Effector CD4-positive, alpha-beta T cell (primary cell): Measurements from ENCODE around the gene GTF2H2C.
"Not testable (repeated sequence)": the region's sequence is repeated elsewhere in the genome, so short reads cannot be mapped to it uniquely, and the experiment has no call there.

Source experiments
- DNase-seq: peaks from one replicate; pipeline ENCODE4 v3.0.0-alpha.2; 2020

Gene GTF2H2C

GRCh38 chr5:69568072-69568471 is 8.1 kb downstream of the GTF2H2C start:
- DNase-seq, result not testable (repeated sequence)

GRCh38 chr5:69583356-69583755 is 23.4 kb downstream of the GTF2H2C start:
- not testable (repeated sequence) for DNase-seq

- DNase-seq, result not testable (repeated sequence)
Observed at GRCh38 chr5:69596114-69596840, 36.3 kb downstream of the GTF2H2C start.

- DNase-seq, result not testable (repeated sequence)
Observed at GRCh38 chr5:69601947-69602346, 42.0 kb downstream of the GTF2H2C start.

- not testable (repeated sequence) for DNase-seq
Observed at GRCh38 chr5:69606839-69607238, 46.8 kb downstream of the GTF2H2C start.

- not testable (repeated sequence) for DNase-seq
Observed at GRCh38 chr5:69607750-69608149, 47.8 kb downstream of the GTF2H2C start.

GRCh38 chr5:69608861-69609496 is 49.0 kb downstream of the GTF2H2C start:
- not testable (repeated sequence) for DNase-seq

- not testable (repeated sequence) for DNase-seq
Observed at GRCh38 chr5:69614843-69615242, 54.9 kb downstream of the GTF2H2C start.

GRCh38 chr5:69631879-69632278 is 71.9 kb downstream of the GTF2H2C start:
- not testable (repeated sequence) for DNase-seq
